HG03064 (cell line): ENCODE results near the gene DENND6B.

Source experiments
- ATAC-seq: cut with Tn5 transposase; IDR thresholded peaks from one replicate; pipeline ENCODE4 v1.9.1; 2021; ENCODE audit warnings: low read depth; ENCODE audit not compliant: unreplicated experiment

The DENND6B gene

DNA sequence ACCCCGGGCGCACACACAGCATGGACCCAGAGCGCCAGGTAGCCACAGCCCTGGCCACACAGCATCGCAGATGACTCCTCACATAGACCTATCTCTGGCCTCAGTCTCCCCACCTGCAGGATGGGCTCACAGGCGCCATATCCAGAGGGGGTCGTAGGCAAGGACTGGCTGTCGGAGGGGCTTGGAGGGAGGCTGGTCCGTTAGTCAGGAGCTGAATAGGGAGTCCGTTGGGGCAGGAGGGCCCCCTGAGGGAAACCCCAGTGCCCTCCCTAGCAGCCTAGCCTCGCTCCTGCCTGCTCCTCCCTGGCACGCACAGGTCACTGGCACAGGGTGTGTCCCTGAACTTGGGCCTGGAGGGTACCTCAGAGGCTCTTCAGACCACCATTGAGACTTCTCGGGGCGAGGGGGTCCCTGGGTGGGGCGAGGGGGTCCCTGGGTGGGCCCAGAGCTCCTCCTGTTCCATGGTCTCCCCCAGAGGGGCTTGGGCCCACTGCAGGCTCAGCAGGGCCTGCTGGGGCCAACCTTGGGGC lies 21.4 kb downstream of the DENND6B start:
- ATAC-seq, result no peak

DNA sequence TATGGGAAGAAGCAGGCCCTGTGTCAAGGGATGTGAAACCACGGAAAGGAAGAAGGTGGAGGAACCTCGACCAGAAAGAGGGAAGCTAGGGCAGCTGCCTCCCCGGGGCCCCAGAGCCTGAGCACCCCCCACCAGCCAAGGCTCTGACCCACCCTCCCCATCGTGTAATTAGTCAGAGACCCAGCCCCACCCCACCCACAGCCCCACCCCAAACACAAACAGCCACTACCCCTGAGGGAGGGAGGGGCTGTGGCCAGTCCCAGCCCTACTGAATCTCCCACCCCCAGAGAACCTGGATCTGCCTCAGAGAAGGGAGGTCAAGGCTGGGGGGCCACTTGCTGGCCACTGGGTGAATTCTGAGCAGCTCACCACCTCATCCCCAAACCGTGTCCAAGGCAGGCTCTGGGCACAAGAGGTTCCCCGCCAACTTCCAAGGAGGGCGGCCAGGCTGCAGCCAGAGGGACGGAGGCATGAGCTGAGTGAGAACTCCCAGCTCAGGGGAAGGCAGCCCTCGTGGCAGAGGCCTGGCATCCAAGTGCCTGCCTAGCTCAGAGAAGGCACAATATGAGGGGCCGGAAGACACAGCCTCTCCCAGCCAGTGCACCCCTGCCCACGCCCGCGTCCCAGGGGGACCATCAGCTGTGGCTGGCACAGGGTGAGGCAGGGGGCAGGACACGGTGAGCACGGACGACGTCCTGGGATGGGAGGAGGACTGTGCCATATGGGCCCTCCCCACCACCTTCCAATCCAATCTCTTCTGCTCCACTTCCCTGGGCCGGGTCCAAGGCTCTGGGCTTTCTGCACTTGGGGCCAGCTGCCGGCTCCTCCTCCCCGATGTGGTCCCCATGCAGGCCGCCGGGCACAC lies 22.1 kb downstream of the DENND6B start:
- ATAC-seq, result no peak

DNA sequence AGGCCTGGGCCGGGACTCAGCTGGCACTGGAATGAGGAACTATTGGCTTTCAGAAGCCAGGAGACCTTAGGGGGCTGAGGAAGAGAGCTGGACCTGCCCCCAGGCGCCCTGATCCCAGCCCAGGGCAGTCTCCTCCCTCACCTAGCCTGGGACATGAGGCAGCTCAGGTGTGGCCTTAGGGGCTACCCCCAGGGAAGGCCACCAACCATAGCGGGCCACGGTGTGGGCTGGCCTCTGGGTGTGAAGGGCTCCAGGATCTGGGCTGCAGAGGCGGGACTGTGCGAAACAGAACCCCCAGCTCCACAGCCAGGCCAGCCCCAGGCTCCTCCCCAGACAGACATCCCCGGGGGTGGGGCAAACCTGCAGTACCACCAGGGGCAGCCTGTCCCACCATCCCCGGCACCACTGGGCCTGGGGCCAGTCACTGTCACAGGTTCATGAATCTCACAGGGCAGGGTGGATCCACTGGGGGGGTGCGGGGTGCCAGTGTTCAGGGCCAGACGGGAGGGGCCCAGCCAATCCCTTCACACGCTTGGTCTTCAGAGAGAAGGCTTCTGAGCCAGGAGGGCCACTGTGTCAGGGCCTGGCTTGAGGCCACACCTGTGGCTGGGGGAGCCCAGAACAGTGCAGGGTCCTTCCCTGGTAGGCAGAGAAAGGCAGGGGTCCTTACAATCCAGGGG lies 22.8 kb downstream of the DENND6B start:
- ATAC-seq, result no peak

DNA sequence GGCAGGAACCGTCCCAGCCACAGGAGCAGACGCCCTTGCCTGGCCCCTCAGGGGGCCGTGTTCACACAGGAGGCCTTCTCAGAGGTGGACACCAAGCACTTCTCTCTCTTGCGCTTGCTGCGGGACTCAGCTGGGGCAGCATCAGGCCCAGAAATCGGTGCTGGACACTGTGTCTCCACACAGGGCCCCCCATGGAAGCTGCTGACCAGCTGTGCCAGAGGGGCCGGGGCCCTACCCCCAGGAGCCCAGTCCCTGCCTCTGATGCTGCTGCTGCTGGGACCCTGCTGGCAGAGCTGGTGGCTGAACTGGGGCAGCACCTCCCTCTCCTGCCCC lies 23.3 kb downstream of the DENND6B start:
- ATAC-seq, result no peak

DNA sequence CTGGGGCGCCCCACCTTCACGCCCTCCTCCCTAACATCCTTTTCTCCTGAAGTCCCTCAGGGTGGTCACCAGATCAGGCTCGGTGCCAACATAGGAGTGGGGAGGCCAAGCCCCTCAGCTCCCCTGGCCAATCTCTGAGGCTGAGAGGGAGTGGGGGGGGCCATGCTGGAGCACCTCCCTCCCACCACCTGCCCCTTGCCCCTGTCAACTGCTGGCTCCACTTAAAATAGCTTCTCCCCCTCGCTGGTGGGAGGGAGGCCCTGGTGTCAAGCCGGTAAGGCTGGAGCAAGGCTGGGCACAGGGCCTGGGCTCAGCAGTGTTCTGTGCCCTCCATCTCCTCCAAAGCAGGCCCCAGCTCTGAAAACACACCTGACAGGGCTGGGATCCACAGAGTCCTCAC lies 24.2 kb downstream of the DENND6B start:
- ATAC-seq, result no peak

DNA sequence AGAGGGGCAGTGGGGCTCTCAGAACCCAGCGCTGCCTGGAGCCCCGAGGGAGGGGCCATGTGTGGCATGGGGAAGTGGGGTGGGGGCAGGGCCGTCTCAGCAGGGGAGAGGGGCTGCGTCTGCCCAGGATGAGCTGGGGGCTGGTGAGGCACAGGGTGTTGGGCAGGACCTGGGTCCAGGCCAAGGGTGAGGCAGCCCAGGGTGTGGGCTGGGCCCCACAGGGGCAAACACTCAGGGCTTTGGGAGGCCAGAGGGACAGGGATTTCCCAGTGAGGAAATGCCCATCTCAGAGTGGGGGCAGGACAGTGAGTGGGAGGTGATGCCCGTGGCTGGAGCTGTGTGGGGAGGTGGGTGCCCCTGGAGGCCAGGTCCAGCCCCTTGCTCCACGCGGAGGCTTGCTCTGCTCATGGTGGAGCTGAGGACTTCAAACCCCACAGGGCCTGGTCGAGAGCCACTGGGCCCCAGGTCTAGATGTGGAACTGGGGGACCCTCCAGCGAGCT lies 24.7 kb downstream of the DENND6B start:
- no peak for ATAC-seq

DNA sequence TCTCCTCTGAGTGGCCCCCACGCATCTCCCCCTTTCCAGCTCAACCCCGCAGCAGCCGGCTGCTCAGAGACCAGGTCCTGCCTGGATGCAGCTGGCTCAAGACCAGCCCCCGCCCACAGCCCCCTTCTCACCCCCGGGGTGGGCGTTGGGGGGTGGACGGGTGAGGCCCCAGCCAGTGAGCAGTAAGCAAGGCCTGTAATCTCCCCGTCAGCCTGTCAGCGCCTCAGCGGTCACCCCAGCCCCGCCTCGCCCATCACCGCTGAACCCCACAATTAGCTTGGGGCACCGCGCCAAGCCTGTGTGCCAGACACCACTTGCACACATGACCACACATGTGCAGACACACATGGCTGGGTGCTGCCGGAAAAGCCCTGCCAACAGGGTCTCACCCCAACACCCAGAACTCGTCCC lies 25.2 kb downstream of the DENND6B start:
- no peak for ATAC-seq

DNA sequence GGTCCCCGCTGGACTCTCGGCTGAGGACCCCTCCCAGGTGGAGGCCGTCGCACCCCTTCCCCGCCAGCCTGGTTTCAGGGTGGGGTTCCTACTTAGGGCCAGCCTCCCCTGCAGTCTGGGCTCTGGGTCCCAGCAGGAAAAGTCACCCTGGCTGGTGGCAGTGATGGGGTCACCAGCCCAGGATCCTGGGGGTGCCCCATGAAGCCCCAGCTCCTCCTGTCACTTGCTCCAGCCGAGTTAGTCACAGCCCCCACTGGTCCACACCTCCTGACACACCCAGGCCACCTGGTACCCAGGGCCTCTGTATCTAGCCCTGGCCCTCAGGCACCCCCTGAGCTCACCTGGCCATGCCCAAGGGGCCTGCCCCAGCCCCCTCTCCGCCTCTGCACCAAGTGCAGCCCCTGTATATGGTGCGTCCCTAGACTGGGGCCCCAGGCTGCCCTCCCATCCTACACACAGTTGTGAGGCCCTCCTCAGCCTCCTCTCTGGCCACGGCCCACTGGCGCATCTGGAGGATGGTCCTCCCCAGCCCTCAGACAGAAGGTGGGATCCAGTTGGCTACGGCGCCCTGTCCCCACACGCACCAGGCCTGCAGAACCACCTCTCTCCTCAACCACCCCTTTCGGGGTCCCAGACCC lies 26.1 kb downstream of the DENND6B start:
- ATAC-seq, result no peak

DNA sequence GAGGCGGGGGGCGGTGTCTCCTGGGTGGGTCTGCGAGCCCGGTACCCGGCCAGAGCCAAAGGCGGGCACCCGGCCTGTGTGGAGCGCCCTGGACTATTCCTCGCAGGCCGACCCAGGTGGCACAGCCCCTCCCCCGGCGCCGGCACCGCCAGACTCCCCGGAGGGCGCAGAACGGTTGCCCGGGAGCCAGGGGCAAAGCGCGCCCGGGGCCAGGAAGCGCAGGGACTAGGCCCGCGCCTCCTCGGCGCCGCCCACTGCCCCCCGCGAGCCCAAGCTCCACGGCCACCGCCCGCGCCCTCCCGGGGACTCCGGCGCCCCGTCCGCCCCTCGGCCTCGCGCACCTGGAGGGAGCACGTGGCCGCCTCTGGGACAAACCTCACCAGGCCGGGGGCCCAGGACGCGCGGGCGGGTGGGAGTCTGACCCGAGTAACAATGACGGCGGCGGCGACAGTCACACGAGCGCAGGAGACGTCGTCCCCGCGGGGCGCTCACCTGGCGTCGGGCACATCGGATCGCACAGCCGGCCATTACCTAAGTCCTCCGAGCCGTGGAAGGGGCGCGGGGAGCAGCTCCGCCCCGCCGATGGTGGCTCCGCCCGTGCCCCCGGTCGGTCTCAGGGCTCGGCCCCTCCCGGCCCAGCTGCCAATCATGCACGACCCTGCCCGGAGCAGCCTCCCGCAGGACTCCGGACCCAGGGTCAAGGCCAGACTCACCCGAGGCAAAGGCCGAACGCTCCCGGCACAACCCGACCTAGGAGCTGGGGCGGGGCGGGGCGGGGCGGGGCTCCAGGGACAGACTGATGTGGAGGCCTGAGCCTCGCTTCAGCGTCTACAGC lies 26.8 kb downstream of the DENND6B start:
- ATAC-seq, result no peak

DNA sequence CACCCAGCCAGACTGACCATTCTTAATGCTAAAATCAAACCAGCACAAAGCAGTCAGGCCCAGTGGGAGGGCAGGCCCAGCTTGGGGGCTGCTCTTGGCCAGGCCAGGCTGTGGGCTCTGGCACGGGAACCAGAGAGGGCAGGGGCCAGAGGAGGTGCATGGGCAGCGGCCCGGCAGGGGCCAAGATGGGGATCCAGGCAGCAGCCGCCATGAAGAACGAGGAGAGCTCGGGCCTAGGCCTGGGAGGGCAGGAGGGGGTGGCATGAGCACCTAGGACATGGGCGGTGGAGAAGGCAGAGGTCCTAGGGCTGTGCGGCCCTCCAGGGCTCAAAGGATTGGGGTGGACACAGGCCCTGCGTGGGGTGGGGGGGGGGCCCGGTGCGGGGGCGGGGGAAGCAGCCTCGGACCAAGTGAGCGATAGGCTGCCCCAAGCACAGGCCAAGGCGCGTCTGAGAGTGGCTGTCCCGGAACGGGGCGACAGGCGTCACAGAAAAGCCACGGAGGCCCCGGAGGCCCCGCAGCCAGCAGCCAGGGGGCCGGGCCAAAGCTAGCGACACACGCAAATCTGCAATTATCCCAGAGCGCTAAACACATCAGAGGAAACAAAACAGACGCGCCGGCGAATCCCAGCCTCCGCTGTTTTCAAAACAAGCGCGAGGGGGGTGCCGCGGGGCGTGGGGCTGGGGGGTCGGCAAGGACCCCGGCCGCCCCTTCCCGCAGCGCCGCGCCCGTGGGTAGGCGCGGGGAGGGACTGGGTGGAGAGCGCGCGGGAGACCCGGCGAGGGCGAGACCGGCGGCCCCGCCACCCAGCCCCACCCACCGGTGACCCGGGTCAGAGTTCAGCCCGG lies 27.7 kb downstream of the DENND6B start:
- ATAC-seq, result no peak

DNA sequence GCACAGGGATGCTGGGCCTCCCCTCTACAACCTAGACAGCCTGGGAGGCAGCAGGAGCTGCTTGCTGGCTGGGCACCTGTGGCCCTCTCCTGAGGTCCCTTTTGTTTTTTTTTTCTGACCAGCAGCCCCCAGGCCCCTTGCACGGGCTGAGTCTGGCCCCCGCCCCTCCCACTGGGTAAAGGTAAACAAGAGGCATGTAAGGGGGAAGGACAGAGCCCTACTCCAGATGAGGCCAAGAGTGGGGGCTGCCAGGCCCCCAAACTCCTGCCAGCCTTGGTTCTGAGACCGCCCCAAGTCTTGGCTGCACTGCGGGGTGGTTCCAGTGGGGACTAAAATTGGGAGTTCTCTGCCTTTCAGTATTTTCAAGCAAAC lies 28.6 kb downstream of the DENND6B start:
- no peak for ATAC-seq

DNA sequence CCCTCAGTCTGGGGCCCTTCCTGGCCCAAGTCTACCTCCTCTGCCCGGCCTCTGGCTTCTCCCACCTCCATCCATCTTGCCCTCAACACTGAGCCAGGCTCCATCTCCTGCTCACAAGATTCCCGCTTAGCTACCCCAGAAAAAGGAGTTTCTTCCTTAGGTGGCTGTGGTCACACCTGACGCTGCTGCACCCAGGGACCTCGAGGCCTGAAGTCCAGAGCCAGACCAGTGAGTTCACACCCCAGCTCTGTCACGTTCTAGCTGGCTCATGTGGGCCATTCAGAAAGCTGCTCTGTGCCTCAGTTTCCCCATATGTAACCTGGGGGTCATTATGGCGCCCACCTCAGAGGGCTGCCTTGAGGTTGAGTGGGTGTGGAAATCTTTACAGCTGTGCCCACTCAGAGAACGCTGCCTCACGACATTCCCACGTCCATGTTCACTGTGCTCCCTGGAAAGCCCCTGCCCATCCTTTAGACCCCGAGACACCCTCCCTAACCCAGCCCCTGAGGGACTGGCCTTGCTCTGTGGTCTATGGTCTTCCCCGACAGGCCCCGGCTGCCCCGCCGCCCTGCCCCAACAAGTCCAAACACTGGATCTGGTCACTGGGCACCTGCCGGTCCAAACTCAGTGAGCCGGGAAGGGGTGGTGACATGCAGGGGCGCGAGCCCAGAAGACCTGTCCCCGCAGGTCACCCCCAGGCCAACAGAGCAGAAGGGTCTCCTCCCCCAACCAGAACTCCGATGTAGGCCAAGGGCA lies 29.1 kb downstream of the DENND6B start:
- no peak for ATAC-seq

DNA sequence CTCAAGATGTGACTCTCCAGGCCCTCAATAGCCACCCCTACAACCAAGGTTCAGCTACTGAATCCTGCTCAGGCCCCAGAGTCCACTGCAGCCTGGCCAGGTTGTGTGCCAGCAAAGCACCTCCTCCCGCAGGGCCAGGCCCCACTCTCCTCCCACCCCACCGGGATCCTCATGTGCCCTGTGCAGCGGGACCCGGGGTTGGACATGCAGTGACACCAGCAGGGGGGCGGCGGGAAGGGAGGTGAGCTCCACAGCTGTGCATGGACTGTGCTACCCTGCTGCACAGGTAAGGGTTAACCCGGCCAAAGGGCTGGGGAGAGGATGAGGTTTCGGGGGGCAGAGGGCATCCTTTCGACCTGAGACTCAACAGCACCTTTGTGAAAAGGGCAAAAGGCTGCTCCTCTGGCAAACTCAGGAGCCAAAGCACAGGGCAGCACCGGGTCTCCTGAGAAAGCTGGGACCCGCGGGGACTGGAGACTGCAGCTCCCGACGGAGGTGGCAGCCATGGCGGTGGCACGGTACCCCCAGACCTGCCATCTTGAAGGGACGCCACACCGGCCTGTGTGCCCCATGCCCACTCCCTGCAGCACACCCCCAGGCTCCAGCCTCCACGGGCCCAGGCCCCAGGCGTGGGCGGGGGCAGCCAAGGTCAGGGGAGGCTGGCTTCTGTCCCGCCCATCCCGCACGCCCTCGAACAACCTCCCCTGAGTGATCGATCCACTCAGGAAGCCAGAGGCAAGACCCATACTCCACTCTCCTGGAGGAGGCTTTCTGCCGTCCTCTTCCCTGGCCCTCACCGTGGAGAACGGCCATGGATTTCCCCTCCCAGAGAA lies 29.9 kb downstream of the DENND6B start:
- no peak for ATAC-seq

DNA sequence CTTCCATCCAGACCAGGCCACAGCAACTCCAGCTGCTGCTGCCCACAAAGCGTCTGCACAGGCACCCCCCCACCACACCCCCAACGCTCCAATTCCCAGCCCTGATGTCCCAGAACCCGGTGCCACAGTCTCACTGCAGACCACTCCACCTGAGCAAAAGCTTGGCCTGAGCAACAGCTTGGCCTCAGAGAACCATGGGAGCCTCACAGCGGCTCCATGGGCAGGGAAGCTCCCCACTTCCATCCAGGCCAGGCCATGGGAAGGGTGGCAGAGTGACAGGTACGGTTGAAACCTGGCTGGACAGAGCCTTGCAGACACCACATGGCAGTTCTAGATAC lies 32.5 kb downstream of the DENND6B start:
- ATAC-seq, result no peak

DNA sequence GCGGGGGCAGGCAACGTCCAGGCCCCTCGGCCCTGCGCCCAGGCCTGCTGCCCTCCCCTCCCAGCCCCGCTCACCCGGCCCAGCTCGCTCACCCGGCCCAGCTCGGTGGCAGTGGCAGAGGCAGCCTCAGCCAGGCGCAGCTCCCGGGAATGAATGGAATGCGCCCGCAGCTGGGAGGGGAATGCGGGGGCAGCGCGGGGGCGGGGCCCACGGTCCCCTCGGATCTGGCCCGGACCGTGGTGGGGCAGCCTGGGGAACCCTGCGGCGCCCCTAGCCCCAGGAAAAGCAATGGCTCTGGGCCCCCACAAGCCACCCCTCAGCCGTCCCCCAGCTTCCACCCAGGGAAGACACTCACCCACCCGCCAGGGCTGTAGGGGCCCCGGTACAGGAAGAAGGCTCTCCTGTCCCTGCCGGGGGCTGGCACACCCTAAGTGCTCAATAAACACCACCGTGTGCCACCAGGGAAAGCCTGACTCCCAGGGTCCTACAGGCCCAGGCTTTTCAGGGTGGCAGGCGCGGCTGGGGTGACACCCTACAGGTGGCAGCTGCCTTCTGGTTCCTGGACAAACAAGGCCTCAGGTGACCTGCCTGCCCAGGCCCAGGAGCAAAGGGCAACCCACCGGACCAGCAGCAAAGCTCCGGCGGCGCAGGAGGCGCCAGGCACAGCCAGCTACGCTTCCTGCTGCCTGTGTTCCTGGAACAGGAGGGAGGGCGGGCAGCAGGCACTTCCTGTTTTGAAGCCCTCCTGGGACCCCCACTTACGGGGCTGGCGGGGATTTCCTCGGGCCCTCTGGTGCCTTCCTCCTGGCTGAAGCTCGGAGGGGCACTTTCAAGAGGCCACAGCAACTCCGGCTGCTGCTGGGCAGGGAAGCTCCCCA lies 33.1 kb downstream of the DENND6B start:
- ATAC-seq, result no peak

DNA sequence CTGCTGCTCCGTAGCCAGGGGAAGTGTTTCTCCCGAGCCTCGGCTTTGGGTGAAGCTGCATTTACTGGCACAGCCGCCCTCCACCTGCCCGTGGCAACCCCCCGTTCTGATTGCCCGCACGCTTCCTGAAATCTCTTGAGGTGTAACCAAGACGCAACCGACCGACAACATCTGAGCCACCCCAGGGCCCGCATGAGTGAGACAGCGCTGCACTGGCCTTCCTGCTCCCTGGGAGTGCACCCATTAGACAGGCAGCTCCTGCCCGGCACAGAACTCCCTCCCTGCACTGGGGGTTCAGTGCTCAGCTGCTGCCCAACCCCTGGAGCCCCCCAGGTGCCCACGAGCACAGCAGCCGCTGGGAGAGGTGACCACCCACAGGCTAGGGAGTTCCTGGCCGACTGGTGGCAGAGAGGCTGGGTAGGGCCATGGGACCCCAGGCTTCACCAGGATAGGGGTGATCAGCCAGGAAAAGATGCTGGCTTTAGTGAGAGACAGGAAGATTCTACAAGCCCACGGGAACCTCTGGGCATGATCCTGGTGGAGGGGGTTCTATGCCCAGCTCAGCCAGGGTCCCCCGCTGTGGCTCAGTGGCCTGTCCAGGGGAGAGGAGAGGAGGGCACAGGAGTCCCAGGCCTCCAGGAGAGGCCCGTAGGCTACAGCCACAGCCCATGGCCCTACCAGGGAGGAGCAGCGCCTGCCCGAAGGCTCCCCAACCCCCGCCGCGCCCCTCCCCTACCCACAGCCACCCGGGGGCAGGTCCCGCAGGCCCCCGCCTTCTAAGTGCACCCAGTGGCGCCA lies 34.0 kb downstream of the DENND6B start:
- no peak for ATAC-seq
